Tibial nerve (tissue), 4 donors: ENCODE measurements around the gene TES. TPM values are rescaled to one million over a fixed set of nuclear protein-coding genes. Genes with fewer than 3 reads are reported as not detected.

Experiments
- DNase-seq, 2 donors: peaks; one replicate each; pipeline ENCODE4 v3.0.0-alpha.2; 2019; ENCODE audit warnings: low spot score in 2 of 2
- H3K27ac ChIP-seq, 4 donors: fragments of 200-600 bp; sonication (generic) in 3 of 4; one replicate each; pipeline ENCODE4 v1.5.1; 2017 to 2019; ENCODE audit warnings: mild to moderate bottlenecking in 1 of 4
- H3K27me3 ChIP-seq, 2 donors: fragments of 200-600 bp; sonication (generic) in 1 of 2; one replicate each; pipeline versions ENCODE4 v1.5.1 to v1.6.0; 2017 to 2019
- H3K36me3 ChIP-seq, 3 donors: fragments of 200-600 bp; sonication (generic); one replicate each; pipeline ENCODE4 v1.5.1; 2018 to 2019
- H3K4me1 ChIP-seq, 4 donors: fragments of 200-600 bp; sonication (generic) in 3 of 4; one replicate each; pipeline ENCODE4 v1.5.1; 2017 to 2019
- H3K4me3 ChIP-seq, 4 donors: fragments of 200-600 bp; sonication (generic) in 3 of 4; one replicate each; pipeline ENCODE4 v1.5.1; 2017 to 2019; ENCODE audit warnings: mild to moderate bottlenecking in 1 of 4, moderate library complexity in 1 of 4
- H3K9me3 ChIP-seq, 4 donors: fragments of 200-600 bp; sonication (generic) in 3 of 4; one replicate each; pipeline ENCODE4 v1.5.1; 2017 to 2019
- EP300 ChIP-seq, 2 donors: sonication (generic); formaldehyde crosslinking; IDR thresholded peaks; one replicate each; pipeline ENCODE4 v1.6.1; 2017; ENCODE audit warnings: antibody characterized with exemption in 2 of 2, mild to moderate bottlenecking in 1 of 2
- POLR2A ChIP-seq, 2 donors: fragments of 450-650 bp; IDR thresholded peaks; one replicate each; pipeline ENCODE4 v1.6.1; 2017; ENCODE audit warnings: antibody characterized with exemption in 2 of 2, mild to moderate bottlenecking in 2 of 2, moderate library complexity in 2 of 2
- WGBS, 2 donors: methylation state at CpG; one replicate each; pipeline ENCODE4 v1.1.5; 2018; 5-methylcytosine and 5-hydroxymethylcytosine counted together
- total RNA-seq, 4 donors: library from RNA; depleted of rRNA; stranded (reverse); fragments of >200 nt; gene quantifications; one replicate each; pipeline ENCODE4 v1.1.0, GENCODE V29; 2016
- TF ChIP-seq, protein P1 (sequence below), 5 experiments: fragments of 200-600 bp in 3 of 5; fragments of 450-650 bp in 2 of 5; sonication (generic) in 3 of 5; IDR thresholded peaks; one replicate each; pipeline ENCODE4 v1.5.1; 2016 to 2019; ENCODE audit warnings: antibody characterized with exemption in 5 of 5, mild to moderate bottlenecking in 3 of 5, moderate library complexity in 2 of 5

Gene TES
- total RNA-seq, 4 donors from 2014 or later: 18.6 to 28.3 (median 24.2) TPM

DNA sequence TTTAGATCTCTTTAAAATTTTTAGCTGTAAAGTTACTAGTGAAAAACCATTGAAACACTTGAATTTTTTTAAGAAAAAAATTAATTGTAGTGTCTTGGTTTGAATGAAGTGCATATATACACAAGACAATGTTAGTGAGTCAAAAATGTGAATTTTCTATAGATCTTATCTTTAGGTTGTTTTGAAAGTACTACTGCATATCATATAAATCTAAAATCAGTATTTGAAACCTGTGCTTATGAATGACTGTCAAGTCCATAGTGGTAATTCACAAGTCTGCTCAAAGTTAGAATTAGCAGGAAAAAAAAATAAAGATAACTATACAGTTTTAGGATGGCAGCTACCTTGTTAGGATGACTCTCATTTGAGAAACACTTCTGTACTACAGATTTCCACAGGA, 25.0 kb downstream of the TES start:
- no peak for DNase-seq
- H3K9me3 ChIP-seq: no peaks in the 10 kb centered on the region
- H3K36me3 ChIP-seq: no peaks in the 10 kb centered on the region
- no peak overlapping the region for H3K4me3 ChIP-seq
- H3K27me3 ChIP-seq: no peaks in the 10 kb centered on the region
- TF ChIP-seq, protein P1, sequence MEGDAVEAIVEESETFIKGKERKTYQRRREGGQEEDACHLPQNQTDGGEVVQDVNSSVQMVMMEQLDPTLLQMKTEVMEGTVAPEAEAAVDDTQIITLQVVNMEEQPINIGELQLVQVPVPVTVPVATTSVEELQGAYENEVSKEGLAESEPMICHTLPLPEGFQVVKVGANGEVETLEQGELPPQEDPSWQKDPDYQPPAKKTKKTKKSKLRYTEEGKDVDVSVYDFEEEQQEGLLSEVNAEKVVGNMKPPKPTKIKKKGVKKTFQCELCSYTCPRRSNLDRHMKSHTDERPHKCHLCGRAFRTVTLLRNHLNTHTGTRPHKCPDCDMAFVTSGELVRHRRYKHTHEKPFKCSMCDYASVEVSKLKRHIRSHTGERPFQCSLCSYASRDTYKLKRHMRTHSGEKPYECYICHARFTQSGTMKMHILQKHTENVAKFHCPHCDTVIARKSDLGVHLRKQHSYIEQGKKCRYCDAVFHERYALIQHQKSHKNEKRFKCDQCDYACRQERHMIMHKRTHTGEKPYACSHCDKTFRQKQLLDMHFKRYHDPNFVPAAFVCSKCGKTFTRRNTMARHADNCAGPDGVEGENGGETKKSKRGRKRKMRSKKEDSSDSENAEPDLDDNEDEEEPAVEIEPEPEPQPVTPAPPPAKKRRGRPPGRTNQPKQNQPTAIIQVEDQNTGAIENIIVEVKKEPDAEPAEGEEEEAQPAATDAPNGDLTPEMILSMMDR (IDR thresholded peaks at IDR 0.05): no peak
- TF ChIP-seq EP300 (IDR thresholded peaks at IDR 0.05): no peak
- TF ChIP-seq POLR2A (IDR thresholded peaks at IDR 0.05): no peak
- H3K27ac ChIP-seq: no peak overlapping the region
- peaks cover 0 to 32% (median 18%) of the 10 kb centered on the region in 4 donors for H3K4me1 ChIP-seq

DNA sequence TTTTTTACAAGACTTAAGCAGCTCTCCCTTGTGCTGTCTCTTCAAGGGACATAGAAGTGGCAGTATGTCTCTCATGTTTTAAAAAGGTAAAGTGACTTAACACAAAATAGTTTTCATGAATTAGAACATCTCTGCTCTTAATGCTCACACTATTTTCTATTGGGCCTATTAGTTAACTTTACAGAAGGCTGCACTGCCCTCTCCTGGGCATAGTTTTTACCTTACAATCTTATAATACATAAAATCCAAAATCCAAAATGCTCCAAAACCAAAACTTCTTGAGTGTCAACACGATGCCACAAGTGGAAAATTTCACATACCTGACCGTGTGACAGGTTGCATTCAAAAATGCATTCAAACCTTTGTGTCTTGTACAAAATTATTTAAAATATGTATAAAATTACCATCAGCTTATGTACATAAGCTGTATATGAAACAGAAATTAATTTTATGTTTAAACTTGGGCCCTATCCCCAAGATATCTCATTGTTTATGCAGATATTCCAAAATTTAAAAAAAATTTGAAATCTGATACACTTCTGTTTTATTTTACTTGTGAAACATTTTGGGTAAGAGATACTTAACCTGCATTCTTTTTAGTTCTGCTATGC, 25.8 kb downstream of the TES start:
- no peak overlapping the region for H3K4me3 ChIP-seq
- 22% methylated on average over 2 of the region's 2 CpGs for WGBS, 2 donors
- H3K9me3 ChIP-seq: no peaks in the 10 kb centered on the region
- no peak for TF ChIP-seq POLR2A (IDR thresholded peaks at IDR 0.05)
- TF ChIP-seq, protein P1 (IDR thresholded peaks at IDR 0.05): peak; percentile 37 to 72 (median 53)
- peak; percentile 51 to 90 for DNase-seq
- no peak overlapping the region for H3K27ac ChIP-seq
- no peaks in the 10 kb centered on the region for H3K36me3 ChIP-seq
- peaks cover 0 to 24% (median 10%) of the 10 kb centered on the region in 4 donors for H3K4me1 ChIP-seq
- H3K27me3 ChIP-seq: no peaks in the 10 kb centered on the region

DNA sequence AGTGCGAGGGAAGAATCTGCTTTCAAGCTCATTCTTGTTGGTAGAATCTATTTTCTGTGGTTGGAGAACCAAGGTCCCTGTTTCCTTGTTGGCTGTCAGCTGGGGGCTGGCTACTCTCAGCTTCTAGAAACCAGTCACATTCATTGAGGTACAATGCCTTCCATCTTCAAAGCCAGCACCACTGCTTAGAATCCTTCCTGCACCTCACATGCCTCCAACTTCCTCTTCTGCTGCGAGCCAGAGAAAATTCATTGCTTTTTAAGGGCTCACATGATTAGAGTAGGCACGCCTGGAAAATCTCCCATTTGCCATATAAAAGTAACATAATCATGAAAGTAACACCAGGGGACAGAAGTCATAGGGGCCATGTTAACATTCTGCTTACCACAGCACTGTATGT, 28.7 kb downstream of the TES start:
- 72 to 73% methylated on average over 3 of the region's 3 CpGs for WGBS, 2 donors
- Histone ChIP-seq H3K36me3 (no peaks in the 10 kb centered on the region), H3K4me3 (no peak overlapping the region), H3K4me1 (peaks cover 0 to 6% (median 0%) of the 10 kb centered on the region in 4 donors), H3K9me3 (no peaks in the 10 kb centered on the region), H3K27ac (no peak overlapping the region), H3K27me3 (no peaks in the 10 kb centered on the region)
- DNase-seq: no peak
- TF ChIP-seq EP300 (IDR thresholded peaks at IDR 0.05) (no peak), POLR2A (IDR thresholded peaks at IDR 0.05) (no peak)
- TF ChIP-seq, protein P1 (IDR thresholded peaks at IDR 0.05): no peak

DNA sequence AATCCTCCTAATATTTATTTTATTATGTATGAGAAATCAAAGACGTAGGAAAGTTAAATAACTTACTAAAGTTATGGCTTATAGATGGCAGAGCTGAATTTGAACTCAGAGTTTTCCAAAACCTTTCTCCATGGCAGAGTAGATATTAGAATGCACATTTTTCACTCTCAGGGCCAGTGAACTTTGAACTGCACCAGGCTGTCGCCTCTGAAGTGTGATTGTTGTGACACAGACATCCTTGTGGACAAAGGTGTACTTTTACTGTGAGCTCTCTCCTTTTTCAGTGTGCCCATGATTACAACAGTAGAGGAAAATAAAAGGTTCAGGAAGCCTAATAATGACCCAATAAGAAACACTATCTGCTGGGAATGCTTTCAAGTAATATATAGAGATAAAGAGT, 29.1 kb downstream of the TES start:
- no peak for DNase-seq
- no peak overlapping the region for H3K27ac ChIP-seq
- H3K27me3 ChIP-seq: no peaks in the 10 kb centered on the region
- H3K9me3 ChIP-seq: no peaks in the 10 kb centered on the region
- no peak overlapping the region for H3K4me3 ChIP-seq
- WGBS, 2 donors: 85 to 88% methylated on average over 2 of the region's 2 CpGs
- TF ChIP-seq EP300 (IDR thresholded peaks at IDR 0.05): no peak
- no peak for TF ChIP-seq POLR2A (IDR thresholded peaks at IDR 0.05)
- TF ChIP-seq, protein P1 (IDR thresholded peaks at IDR 0.05): no peak
- peaks cover 0 to 6% (median 0%) of the 10 kb centered on the region in 4 donors for H3K4me1 ChIP-seq
- H3K36me3 ChIP-seq: peaks cover 0 to 2% (median 0%) of the 10 kb centered on the region in 3 donors

DNA sequence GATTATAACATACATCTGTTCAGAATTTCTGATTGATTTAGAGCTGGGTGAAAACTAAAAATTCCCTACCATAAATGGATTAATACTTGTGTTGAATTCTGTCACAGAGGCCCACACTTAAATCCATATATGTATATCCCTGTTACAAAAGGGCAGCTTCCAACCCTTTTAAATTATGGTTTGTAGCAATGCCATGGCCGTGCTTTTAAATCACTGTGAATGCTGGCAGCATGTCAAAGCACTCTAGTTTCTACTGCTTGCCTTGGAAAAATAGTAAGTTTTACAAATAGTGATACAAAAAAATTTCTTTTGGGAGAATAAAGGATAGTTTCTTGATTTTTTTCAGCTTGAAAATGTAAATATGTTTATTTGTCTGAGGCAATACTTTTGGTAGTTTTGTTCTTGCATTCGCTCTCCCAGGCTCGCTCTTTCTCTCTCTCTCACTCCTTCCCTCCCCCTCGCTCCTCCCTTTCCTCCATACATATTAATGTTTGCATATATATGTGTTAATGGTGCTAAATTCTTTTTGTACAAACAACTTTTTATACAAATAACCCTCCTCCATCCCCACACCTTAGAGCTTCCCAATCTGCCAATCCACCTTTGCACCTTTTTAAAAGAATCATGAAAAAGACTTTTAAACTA, 29.8 kb downstream of the TES start:
- H3K9me3 ChIP-seq: peaks cover 0 to 4% (median 0%) of the 10 kb centered on the region in 4 donors
- H3K4me3 ChIP-seq: no peak overlapping the region
- TF ChIP-seq EP300 (IDR thresholded peaks at IDR 0.05): no peak
- no peak for TF ChIP-seq POLR2A (IDR thresholded peaks at IDR 0.05)
- TF ChIP-seq, protein P1 (IDR thresholded peaks at IDR 0.05): no peak
- H3K36me3 ChIP-seq: peaks cover 0 to 8% (median 0%) of the 10 kb centered on the region in 3 donors
- no peak for DNase-seq
- WGBS, 2 donors: 55 to 63% methylated on average over 4 of the region's 4 CpGs
- H3K27me3 ChIP-seq: no peaks in the 10 kb centered on the region
- peaks cover 0 to 6% (median 0%) of the 10 kb centered on the region in 4 donors for H3K4me1 ChIP-seq
- H3K27ac ChIP-seq: no peak overlapping the region
